ENCODE results near the gene ATL3. TPM values are rescaled to one million over a fixed set of nuclear protein-coding genes. Genes with fewer than 3 reads are reported as not detected.

ATL3 gene
- total RNA-seq, 1 donor from 2014 or later: 72.2 TPM

Small RNA genes lying within 50 kb of the gene (small RNA-seq; reads per million reads assigned to genes)
- gene AP000753.3: not detected

Other genes starting within 250 kb of the ATL3 start
- 0.74 TPM for gene PLAAT5, start 180.2 kb downstream of the ATL3 start, total RNA-seq
- gene LGALS12, start 165.3 kb downstream of the ATL3 start, total RNA-seq: 2.7 TPM
- gene PLAAT4, start 134.6 kb downstream of the ATL3 start, total RNA-seq: 43.5 TPM
- not detected for gene PLAAT2, start 108.0 kb downstream of the ATL3 start, total RNA-seq
- 17.2 TPM for gene PLAAT3, start 56.9 kb downstream of the ATL3 start, total RNA-seq
- gene RTN3, start 10.1 kb upstream of the ATL3 start, total RNA-seq: 75.1 TPM
- gene ZFTA, start 97.4 kb upstream of the ATL3 start, total RNA-seq: 13.0 TPM
- gene SPINDOC, start 142.1 kb upstream of the ATL3 start, total RNA-seq: 6.6 TPM
- gene MARK2, start 167.7 kb upstream of the ATL3 start, total RNA-seq: 35.6 TPM
- not detected for gene RCOR2, start 245.8 kb upstream of the ATL3 start, total RNA-seq